ENCODE data around the gene BHLHE23.

BHLHE23 gene

GRCh38 chr20:62978561-62978943 lies 28.2 kb downstream of the BHLHE23 start:
- TF ChIP-seq TCF12 (IDR thresholded peaks at IDR 0.05; ENCODE audit: low read depth) (no peak), EP300 (IDR thresholded peaks at IDR 0.05; ENCODE audit: borderline replicate concordance) (no peak), NFIC (IDR thresholded peaks at IDR 0.05) (no peak), RAD21 (IDR thresholded peaks at IDR 0.05; ENCODE audit: low read depth) (no peak), TEAD4 (IDR thresholded peaks at IDR 0.05) (no peak), CREB1 (IDR thresholded peaks at IDR 0.05; ENCODE audit: low read depth) (no peak), USF1 (IDR thresholded peaks at IDR 0.05) (no peak), CEBPB (IDR thresholded peaks at IDR 0.05) (no peak), MAX (IDR thresholded peaks at IDR 0.05) (no peak), ZBTB7A (IDR thresholded peaks at IDR 0.05; ENCODE audit: low read depth) (no peak), YY1 (IDR thresholded peaks at IDR 0.05; ENCODE audit: low read depth) (no peak), EGR1 (IDR thresholded peaks at IDR 0.05) (no peak)

- no peak for TF ChIP-seq TCF12 (IDR thresholded peaks at IDR 0.05; ENCODE audit: low read depth)
- no peak for TF ChIP-seq EP300 (IDR thresholded peaks at IDR 0.05; ENCODE audit: borderline replicate concordance)
- no peak for TF ChIP-seq RAD21 (IDR thresholded peaks at IDR 0.05; ENCODE audit: low read depth)
- no peak for TF ChIP-seq FOXM1 (IDR thresholded peaks at IDR 0.05; ENCODE audit: borderline replicate concordance, low read depth)
- TF ChIP-seq MAX (IDR thresholded peaks at IDR 0.05) = no peak
- TF ChIP-seq ZBTB7A (IDR thresholded peaks at IDR 0.05; ENCODE audit: low read depth) = no peak
- TF ChIP-seq TEAD4 (IDR thresholded peaks at IDR 0.05) = no peak
- TF ChIP-seq YY1 (IDR thresholded peaks at IDR 0.05; ENCODE audit: low read depth) = no peak
- no peak for TF ChIP-seq CREB1 (IDR thresholded peaks at IDR 0.05; ENCODE audit: low read depth)
- TF ChIP-seq NFIC (IDR thresholded peaks at IDR 0.05) = no peak
- TF ChIP-seq CEBPB (IDR thresholded peaks at IDR 0.05) = no peak
Observed at GRCh38 chr20:62977613-62978560, 28.9 kb downstream of the BHLHE23 start.

GRCh38 chr20:62976886-62977285 lies 29.9 kb downstream of the BHLHE23 start:
- TF ChIP-seq MAX (IDR thresholded peaks at IDR 0.05) (no peak), FOXM1 (IDR thresholded peaks at IDR 0.05; ENCODE audit: borderline replicate concordance, low read depth) (no peak), REST (IDR thresholded peaks at IDR 0.05; ENCODE audit: low read depth) (no peak), YY1 (IDR thresholded peaks at IDR 0.05; ENCODE audit: low read depth) (no peak), TAF1 (IDR thresholded peaks at IDR 0.05; ENCODE audit: low read depth) (no peak), TEAD4 (IDR thresholded peaks at IDR 0.05) (no peak), EP300 (IDR thresholded peaks at IDR 0.05; ENCODE audit: borderline replicate concordance) (no peak), RAD21 (IDR thresholded peaks at IDR 0.05; ENCODE audit: low read depth) (no peak), ZBTB7A (IDR thresholded peaks at IDR 0.05; ENCODE audit: low read depth) (no peak), CREB1 (IDR thresholded peaks at IDR 0.05; ENCODE audit: low read depth) (no peak), USF1 (IDR thresholded peaks at IDR 0.05) (no peak), TCF12 (IDR thresholded peaks at IDR 0.05; ENCODE audit: low read depth) (no peak), CEBPB (IDR thresholded peaks at IDR 0.05) (no peak), NFIC (IDR thresholded peaks at IDR 0.05) (no peak), EGR1 (IDR thresholded peaks at IDR 0.05) (no peak)

- TF ChIP-seq YY1 (IDR thresholded peaks at IDR 0.05; ENCODE audit: low read depth) (no peak), NFIC (IDR thresholded peaks at IDR 0.05) (no peak), EGR1 (IDR thresholded peaks at IDR 0.05) (no peak), FOXM1 (IDR thresholded peaks at IDR 0.05; ENCODE audit: borderline replicate concordance, low read depth) (no peak), TEAD4 (IDR thresholded peaks at IDR 0.05) (no peak), CEBPB (IDR thresholded peaks at IDR 0.05) (no peak), TAF1 (IDR thresholded peaks at IDR 0.05; ENCODE audit: low read depth) (no peak), TCF12 (IDR thresholded peaks at IDR 0.05; ENCODE audit: low read depth) (no peak), REST (IDR thresholded peaks at IDR 0.05; ENCODE audit: low read depth) (no peak), RAD21 (IDR thresholded peaks at IDR 0.05; ENCODE audit: low read depth) (no peak), ZBTB7A (IDR thresholded peaks at IDR 0.05; ENCODE audit: low read depth) (no peak)
Observed at GRCh38 chr20:62975812-62976508, 30.8 kb downstream of the BHLHE23 start.
